Endometrium (tissue), 2 donors: ENCODE data around the gene CCDC47.
"Not testable (repeated sequence)": the region's sequence is repeated elsewhere in the genome, so short reads cannot be mapped to it uniquely, and the experiment has no call there.

Experiments used
- FAIRE-seq: peaks from 2 replicates; lab custom pipeline; 2012; peaks lifted over from hg19 to GRCh38; lab: Jason Lieb, UNC
- donor health status: control.
- donor health status: control.

CCDC47 gene

GRCh38 chr17:63735691-63736090 is 37.7 kb downstream of the CCDC47 start:
- no peak for FAIRE-seq

GRCh38 chr17:63722403-63722802 is 51.0 kb downstream of the CCDC47 start:
- FAIRE-seq = no peak

DNA sequence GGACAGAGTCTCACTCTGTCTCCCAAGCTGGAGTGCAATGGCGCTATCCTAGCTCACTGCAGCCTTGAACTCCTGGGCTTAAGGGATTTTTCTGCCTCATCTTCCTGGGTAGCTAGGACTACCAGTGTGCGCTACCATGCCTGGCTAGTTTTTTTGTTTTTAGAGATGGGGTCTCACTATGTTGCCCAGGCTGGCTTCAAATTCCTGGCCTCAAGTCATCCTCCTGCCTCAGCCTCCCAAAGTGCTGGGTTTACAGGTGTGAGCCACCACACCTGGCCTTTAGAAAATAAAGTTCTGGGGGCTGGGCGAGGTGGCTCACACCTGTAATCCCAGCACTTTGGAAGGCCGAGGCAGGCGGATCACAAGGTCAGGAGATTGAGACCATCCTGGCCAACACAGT is 53.2 kb downstream of the CCDC47 start:
- not testable (repeated sequence) for FAIRE-seq

GRCh38 chr17:63718988-63719387 is 54.4 kb downstream of the CCDC47 start:
- no peak for FAIRE-seq

GRCh38 chr17:63716426-63716825 is 57.0 kb downstream of the CCDC47 start:
- no peak for FAIRE-seq

DNA sequence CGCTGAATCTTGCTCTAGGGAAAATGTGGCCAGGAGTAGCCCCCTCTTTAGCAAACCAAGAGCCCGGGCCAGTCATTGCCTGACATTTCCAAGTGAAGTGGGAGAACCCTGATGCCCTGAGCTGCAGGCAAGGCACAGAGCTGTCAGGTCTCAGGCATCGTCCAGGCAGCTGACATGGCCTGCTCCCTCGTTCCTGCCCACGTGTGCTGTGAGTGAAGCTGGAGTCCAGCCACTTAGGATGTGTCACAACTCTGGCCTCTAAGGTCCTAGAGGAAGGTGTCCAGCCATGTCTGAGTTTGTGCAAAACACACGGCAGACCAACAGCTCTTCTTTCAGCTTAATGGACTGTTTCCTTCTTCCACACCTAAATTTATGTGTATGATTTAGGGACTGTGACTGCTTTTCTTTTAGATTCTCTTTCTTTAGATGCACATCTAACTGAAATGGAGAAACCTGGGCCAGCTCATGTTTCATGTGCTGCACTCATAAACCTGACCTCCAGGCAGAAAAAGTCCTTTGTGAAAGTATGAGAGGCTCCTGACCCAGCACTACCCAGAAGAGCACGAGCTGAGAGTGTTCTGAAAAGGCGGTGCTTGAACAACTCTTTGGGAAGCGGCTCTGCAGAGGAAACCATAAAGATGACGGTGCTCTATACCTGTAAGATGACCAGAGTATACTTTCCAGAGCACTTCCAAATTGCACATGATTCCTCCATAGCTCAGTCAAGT is 58.7 kb downstream of the CCDC47 start:
- FAIRE-seq = no peak

DNA sequence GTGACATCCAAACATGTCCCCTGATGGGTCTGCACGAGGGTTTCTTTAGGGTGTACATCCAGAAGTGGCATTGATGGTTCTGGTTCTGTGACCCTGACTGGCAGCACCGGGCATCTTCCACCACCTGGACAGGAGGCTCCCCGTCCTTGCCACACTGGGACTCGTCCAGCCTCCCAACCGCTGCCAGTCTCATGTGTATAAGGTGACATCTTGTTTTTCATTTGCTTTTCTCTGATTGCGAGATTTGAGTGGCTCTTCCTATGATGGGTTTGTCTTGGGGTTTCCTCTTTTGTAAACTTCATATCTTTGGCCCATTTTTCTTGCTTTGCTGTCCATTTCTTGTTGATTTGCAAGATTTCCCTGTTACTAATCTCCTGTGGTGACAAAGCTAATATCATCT is 64.3 kb downstream of the CCDC47 start:
- no peak for FAIRE-seq

GRCh38 chr17:63707151-63707550 is 66.2 kb downstream of the CCDC47 start:
- FAIRE-seq = no peak

GRCh38 chr17:63706336-63707082 is 66.9 kb downstream of the CCDC47 start:
- FAIRE-seq = no peak

DNA sequence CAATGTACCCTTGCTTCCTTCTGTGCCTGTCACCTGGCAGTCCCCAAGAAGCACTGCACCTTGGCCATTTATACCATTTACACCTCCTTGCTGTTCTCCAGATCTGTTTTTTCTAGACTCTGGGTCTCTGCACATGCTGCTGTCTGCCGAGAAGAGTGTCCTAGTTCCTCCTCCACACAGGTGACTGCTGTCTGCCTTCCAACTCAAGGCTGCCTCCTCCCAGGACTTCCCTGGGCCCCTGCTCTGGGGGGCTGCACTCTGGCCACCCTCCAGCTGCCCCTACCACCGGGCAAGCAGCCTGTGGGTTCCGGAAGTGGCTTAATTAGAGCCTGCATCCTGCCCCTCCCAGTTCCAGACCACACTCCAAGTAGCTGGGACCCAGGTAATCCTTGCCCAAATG is 67.7 kb downstream of the CCDC47 start:
- no peak for FAIRE-seq

DNA sequence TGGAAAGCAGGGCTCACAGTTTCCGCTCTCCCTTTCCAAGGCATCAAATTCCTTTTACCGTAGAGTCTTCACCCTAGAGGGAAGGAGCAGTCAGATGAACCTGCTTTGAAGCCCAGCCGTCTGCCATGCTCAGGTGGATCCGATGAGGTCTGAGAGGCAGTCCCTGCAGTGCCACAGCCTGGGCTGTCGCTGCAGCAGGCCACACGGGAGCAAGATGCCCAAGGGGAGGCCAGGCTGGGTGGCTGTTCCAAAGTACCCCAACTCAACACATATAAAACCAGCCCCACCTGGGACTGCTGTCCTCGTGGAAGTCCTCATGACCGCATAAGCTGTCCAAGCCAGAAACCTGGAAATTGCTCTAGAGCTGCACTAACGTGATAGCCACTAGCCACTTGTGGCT is 68.6 kb downstream of the CCDC47 start:
- FAIRE-seq = no peak

DNA sequence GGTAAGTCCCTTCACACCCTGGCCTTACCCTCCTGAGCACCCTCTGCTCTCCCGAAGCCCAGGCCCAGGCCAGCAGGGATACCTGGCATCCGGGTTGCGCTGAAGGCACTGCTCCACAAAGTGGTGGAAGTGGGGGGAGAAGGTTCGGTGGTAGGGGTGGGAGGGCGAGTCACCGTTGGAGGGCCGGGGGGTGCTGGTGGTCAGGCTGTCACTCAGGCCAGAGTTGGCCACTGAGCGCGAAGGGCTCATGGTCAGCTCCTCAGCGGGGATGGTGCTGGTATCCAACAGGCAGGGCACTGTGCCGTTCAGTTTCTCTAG is 69.2 kb downstream of the CCDC47 start:
- FAIRE-seq = no peak

GRCh38 chr17:63703556-63704258 is 69.7 kb downstream of the CCDC47 start:
- FAIRE-seq = no peak

DNA sequence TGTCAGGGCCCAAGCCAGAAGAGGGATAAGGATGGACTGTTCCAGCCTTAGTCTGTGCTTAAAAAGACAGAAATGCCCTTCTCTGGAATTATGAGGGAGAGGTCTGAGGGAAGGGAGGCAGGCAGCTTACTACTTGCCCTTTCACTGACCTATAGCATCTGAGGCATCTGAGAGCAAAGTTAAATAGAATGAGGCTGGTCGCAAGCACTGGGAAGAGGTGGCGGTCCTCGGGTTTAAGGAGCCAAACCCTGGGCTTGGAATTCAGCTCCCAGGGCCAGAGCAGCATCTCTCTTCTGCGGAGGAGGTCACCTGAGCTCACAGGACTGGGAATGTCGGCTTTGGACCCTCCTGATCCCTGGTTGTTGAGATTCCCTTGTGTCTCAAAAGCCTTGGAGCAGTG is 70.4 kb downstream of the CCDC47 start:
- FAIRE-seq = no peak

DNA sequence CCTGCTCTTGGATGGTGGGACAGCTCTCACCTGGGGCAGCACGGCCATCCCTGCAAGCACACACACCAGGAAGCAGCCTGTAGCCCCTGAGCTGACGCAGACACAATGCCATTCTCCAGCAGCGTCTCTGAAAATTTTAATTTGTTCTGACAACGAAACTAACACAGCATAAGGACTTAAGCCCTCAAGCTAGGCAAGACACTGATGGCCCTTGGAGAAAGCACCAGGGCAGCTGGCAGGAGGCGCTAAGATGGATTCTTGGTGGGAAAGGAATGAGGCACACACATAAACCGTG is 70.7 kb downstream of the CCDC47 start:
- no peak for FAIRE-seq

- no peak for FAIRE-seq
These were observed 71.3 kb downstream of the CCDC47 start for GRCh38 chr17:63701868-63702720.

- FAIRE-seq = no peak
These were observed 72.0 kb downstream of the CCDC47 start for GRCh38 chr17:63701456-63701820.

GRCh38 chr17:63700528-63701455 is 72.6 kb downstream of the CCDC47 start:
- FAIRE-seq = no peak

GRCh38 chr17:63699638-63700527 is 73.5 kb downstream of the CCDC47 start, which contains the start of gene LIMD2:
Gene LIMD2 (minus strand): TSS chr17:63700125. CDS start chr17:63699298, 827 bp downstream.
- no peak for FAIRE-seq

- no peak for FAIRE-seq
These were observed 74.3 kb downstream of the CCDC47 start for GRCh38 chr17:63698886-63699637.
